ENCODE results near the gene SHISA4. TPM values are rescaled to one million over a fixed set of nuclear protein-coding genes. Genes with fewer than 3 reads are reported as not detected.

Gene SHISA4
- total RNA-seq, 1 experiment from 2014 or later = 14.3 TPM

DNA sequence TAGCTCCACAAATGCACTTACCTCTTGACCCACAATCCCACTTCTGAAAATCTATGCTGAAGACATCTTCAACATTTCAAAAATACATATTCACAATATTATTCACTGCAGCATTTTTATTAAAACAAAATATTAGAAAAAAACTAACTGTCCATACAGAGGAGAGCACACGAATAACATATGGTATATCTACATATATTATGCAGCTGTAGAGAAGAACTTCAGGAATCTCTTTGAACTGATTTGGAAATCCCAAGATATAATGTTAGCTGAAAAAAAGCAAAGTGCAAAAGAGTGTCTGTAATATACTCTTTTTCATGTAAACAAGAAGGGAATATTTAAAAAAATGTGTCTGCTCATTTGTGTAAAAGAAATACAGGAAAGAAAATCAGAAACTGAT, 48.2 kb upstream of the SHISA4 start:
- ATAC-seq (no peak), DNase-seq (no peak)
- Histone ChIP-seq H3F3A (ENCODE audit: low read length, unreplicated experiment) (no peaks in the 10 kb centered on the region), H3K4me2 (ENCODE audit: low read length) (no peak overlapping the region), H2AFZ (ENCODE audit: low read length) (no peak overlapping the region), H3K27ac (ENCODE audit: low read length) (no peak overlapping the region), H3K9me3 (ENCODE audit: low read length) (no peaks in the 10 kb centered on the region), H3K4me3 (ENCODE audit: low read length) (no peak overlapping the region), H3K79me2 (ENCODE audit: low read length) (peaks cover 98% of the 10 kb centered on the region), H3K36me3 (ENCODE audit: low read depth, low read length) (no peaks in the 10 kb centered on the region; the same call in 1 of the 2 replicates), H4K20me1 (ENCODE audit: low read length) (0 out of 2 replicates have a peak, but pooled peaks cover 6% of the 10 kb centered on the region), H3K9me2 (replicated peaks; ENCODE audit: low read length) (no peaks in the 10 kb centered on the region), H3K9ac (ENCODE audit: low read length) (no peak overlapping the region), H3K4me1 (ENCODE audit: insufficient read depth, low read length) (no peaks in the 10 kb centered on the region), H3K27me3 (ENCODE audit: low read length) (no peaks in the 10 kb centered on the region)
- ChIA-PET CTCF (no interaction called here), POLR2A (ENCODE audit: unreplicated experiment) (no interaction called here)
- intact Hi-C loops (cut with micrococcal nuclease) = no loop called here
- TF ChIP-seq EZH2phosphoT487 (IDR thresholded peaks at IDR 0.05; ENCODE audit: borderline replicate concordance, low read length) (no peak), EZH2 (IDR thresholded peaks at IDR 0.05; ENCODE audit: low read length, unreplicated experiment) (no peak)
- TF ChIP-seq, protein P1, sequence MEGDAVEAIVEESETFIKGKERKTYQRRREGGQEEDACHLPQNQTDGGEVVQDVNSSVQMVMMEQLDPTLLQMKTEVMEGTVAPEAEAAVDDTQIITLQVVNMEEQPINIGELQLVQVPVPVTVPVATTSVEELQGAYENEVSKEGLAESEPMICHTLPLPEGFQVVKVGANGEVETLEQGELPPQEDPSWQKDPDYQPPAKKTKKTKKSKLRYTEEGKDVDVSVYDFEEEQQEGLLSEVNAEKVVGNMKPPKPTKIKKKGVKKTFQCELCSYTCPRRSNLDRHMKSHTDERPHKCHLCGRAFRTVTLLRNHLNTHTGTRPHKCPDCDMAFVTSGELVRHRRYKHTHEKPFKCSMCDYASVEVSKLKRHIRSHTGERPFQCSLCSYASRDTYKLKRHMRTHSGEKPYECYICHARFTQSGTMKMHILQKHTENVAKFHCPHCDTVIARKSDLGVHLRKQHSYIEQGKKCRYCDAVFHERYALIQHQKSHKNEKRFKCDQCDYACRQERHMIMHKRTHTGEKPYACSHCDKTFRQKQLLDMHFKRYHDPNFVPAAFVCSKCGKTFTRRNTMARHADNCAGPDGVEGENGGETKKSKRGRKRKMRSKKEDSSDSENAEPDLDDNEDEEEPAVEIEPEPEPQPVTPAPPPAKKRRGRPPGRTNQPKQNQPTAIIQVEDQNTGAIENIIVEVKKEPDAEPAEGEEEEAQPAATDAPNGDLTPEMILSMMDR (conservative IDR thresholded peaks at IDR 0.05; ENCODE audit: low read depth, low read length) = no peak
- BruUV-seq (replicated peaks) = no TSS peak

DNA sequence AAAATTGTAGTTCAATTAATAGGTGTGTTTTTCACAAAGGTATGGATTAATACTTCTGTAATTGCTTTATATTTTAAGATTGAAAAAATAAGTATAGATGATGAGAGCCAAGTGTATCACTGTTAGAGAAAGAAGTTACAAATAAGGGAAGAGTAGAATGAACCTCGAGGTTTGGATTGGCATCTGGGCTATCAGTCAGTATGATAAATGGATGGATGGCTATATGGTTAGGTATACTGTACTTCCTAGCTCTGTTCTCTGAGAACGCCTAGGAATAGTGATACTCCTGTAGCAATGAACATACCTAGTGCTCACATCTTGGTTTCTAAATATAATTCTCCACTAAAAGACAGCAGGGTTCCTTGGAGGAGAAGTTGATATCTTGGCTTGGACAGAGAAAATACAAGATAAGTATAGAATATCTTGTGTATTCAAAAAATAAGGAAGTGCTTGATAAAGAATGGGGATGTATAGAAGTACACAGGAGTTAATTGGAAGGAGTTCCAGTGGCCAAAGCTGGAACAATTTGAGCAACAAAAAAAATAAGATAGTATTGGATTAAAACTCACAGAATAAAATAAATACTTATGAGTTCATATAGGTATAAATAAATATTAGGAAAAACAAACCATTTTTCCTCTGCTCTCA, 47.3 kb upstream of the SHISA4 start:
- no peak for TF ChIP-seq EZH2phosphoT487 (IDR thresholded peaks at IDR 0.05; ENCODE audit: borderline replicate concordance, low read length)
- no peak for TF ChIP-seq EZH2 (IDR thresholded peaks at IDR 0.05; ENCODE audit: low read length, unreplicated experiment)
- TF ChIP-seq, protein P1 (conservative IDR thresholded peaks at IDR 0.05; ENCODE audit: low read depth, low read length) = no peak
- Histone ChIP-seq H3F3A (ENCODE audit: low read length, unreplicated experiment) (no peaks in the 10 kb centered on the region), H3K27ac (ENCODE audit: low read length) (no peak overlapping the region), H3K27me3 (ENCODE audit: low read length) (no peaks in the 10 kb centered on the region), H3K4me2 (ENCODE audit: low read length) (no peak overlapping the region), H3K9ac (ENCODE audit: low read length) (no peak overlapping the region), H3K4me1 (ENCODE audit: insufficient read depth, low read length) (no peaks in the 10 kb centered on the region), H3K9me3 (ENCODE audit: low read length) (no peaks in the 10 kb centered on the region), H3K4me3 (ENCODE audit: low read length) (no peak overlapping the region), H4K20me1 (ENCODE audit: low read length) (0 out of 2 replicates have a peak, but pooled peaks cover 6% of the 10 kb centered on the region), H3K9me2 (replicated peaks; ENCODE audit: low read length) (no peaks in the 10 kb centered on the region), H3K79me2 (ENCODE audit: low read length) (peaks cover 98% of the 10 kb centered on the region), H2AFZ (ENCODE audit: low read length) (no peak overlapping the region), H3K36me3 (ENCODE audit: low read depth, low read length) (no peaks in the 10 kb centered on the region; the same call in 1 of the 2 replicates)
- CTCF ChIA-PET = no interaction called here
- POLR2A ChIA-PET (ENCODE audit: unreplicated experiment) = no interaction called here
- no peak for DNase-seq
- intact Hi-C loops (cut with micrococcal nuclease) = no loop called here
- no TSS peak for BruUV-seq (replicated peaks)
- no peak for ATAC-seq

DNA sequence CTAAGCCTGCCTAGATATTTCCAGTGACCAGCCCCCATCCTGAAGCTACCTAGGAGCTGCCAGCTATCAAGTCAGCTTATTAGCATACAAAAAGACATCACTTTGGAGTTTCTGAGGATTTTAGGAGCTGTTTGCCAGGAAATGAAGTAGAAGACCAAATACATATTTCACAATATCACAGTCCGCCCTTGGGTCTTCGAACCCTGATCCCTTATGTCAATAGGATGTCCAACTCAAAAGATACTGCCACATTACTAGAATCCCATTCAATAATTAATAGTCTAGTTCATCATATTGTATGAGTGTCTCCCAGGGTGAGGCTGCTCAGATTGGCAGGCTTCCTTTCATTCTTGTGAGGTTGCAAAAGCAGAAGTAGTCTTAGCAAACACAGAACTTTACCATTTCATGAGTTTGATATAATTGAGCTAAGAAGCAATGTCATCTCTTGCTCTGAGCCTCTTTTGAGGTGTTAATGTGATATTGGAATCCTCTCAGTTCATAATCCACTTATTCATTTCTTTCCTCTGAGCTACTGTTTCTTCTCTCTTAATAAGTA, 46.1 kb upstream of the SHISA4 start:
- DNase-seq = no peak
- Histone ChIP-seq H3K27ac (ENCODE audit: low read length) (no peak overlapping the region), H3F3A (ENCODE audit: low read length, unreplicated experiment) (no peaks in the 10 kb centered on the region), H3K9me3 (ENCODE audit: low read length) (no peaks in the 10 kb centered on the region), H4K20me1 (ENCODE audit: low read length) (0 out of 2 replicates have a peak, but pooled peaks cover 6% of the 10 kb centered on the region), H3K4me3 (ENCODE audit: low read length) (no peak overlapping the region), H3K9me2 (replicated peaks; ENCODE audit: low read length) (no peaks in the 10 kb centered on the region), H2AFZ (ENCODE audit: low read length) (no peak overlapping the region), H3K27me3 (ENCODE audit: low read length) (no peaks in the 10 kb centered on the region), H3K79me2 (ENCODE audit: low read length) (peaks cover 98% of the 10 kb centered on the region), H3K36me3 (ENCODE audit: low read depth, low read length) (peaks cover 6% of the 10 kb centered on the region; the same call in 1 of the 2 replicates), H3K9ac (ENCODE audit: low read length) (no peak overlapping the region), H3K4me1 (ENCODE audit: insufficient read depth, low read length) (no peaks in the 10 kb centered on the region), H3K4me2 (ENCODE audit: low read length) (no peak overlapping the region)
- ATAC-seq = no peak
- BruUV-seq (replicated peaks) = no TSS peak
- ChIA-PET CTCF (no interaction called here), POLR2A (ENCODE audit: unreplicated experiment) (no interaction called here)
- TF ChIP-seq, protein P1 (conservative IDR thresholded peaks at IDR 0.05; ENCODE audit: low read depth, low read length) = no peak
- TF ChIP-seq EZH2 (IDR thresholded peaks at IDR 0.05; ENCODE audit: low read length, unreplicated experiment) (no peak), EZH2phosphoT487 (IDR thresholded peaks at IDR 0.05; ENCODE audit: borderline replicate concordance, low read length) (no peak)
- intact Hi-C loops (cut with micrococcal nuclease) = no loop called here

All from PC-3 (cell line).